PC-9 (cell line): ENCODE measurements around the gene CCDC88C. TPM values are rescaled to one million over a fixed set of nuclear protein-coding genes. Genes with fewer than 3 reads are reported as not detected.

Experiments
- BruUV-seq: library from RNA; stranded (reverse); fragments of 400-500 nt; replicated peaks from 2 replicates; lab custom pipeline; 2021; lab: Mats Ljungman, UMichigan
- CTCF ChIA-PET: fragments of 300-600 bp; sonication (Branson Sonifier 250); formaldehyde crosslinking; loops from one replicate; lab custom pipeline; 2022; ENCODE audit warnings: antibody characterized with exemption; lab: Charles Lee
- POLR2A ChIA-PET: fragments of 300-600 bp; sonication (Branson Sonifier 250); formaldehyde crosslinking; loops from one replicate; lab custom pipeline; 2022; ENCODE audit warnings: antibody characterized with exemption; ENCODE audit not compliant: unreplicated experiment; lab: Charles Lee
- DNase-seq, 2 experiments: peaks; one replicate each; pipeline versions ENCODE4 v3.0.0 to v3.0.0-alpha.2; 2015 to 2022; ENCODE audit warnings: mixed read lengths in 1 of 2
- H2AFZ ChIP-seq: fragments of 200-600 bp; sonication (generic); 2 replicates; pipeline ENCODE4 v1.8.1; 2017; ENCODE audit warnings: antibody characterized with exemption
- H3F3A ChIP-seq: fragments of 200-600 bp; sonication (generic); 2 replicates; pipeline ENCODE4 v1.8.1; 2017; ENCODE audit warnings: antibody characterized with exemption, mild to moderate bottlenecking, low read depth; ENCODE audit not compliant: insufficient read depth
- H3K27ac ChIP-seq: fragments of 200-600 bp; sonication (generic); 2 replicates; pipeline ENCODE4 v1.6.1; 2016; ENCODE audit warnings: mixed run types
- H3K27me3 ChIP-seq: fragments of 200-600 bp; sonication (generic); 2 replicates; pipeline ENCODE4 v1.6.1; 2016; ENCODE audit warnings: low read depth, mixed run types; ENCODE audit not compliant: insufficient read depth
- H3K36me3 ChIP-seq: fragments of 200-600 bp; sonication (generic); 2 replicates; pipeline ENCODE4 v1.6.1; 2016; ENCODE audit warnings: low read depth, mixed run types
- H3K4me1 ChIP-seq: fragments of 200-600 bp; sonication (generic); replicated peaks from 2 replicates; pipeline ENCODE4 v1.6.1; 2016; ENCODE audit warnings: mixed run types; ENCODE audit not compliant: insufficient read depth
- H3K4me2 ChIP-seq: fragments of 200-600 bp; sonication (generic); 2 replicates; pipeline ENCODE4 v1.6.1; 2017; ENCODE audit warnings: mixed run types
- H3K4me3 ChIP-seq: fragments of 200-600 bp; sonication (generic); 2 replicates; pipeline ENCODE4 v1.6.1; 2016; ENCODE audit warnings: mixed run types
- H3K79me2 ChIP-seq: fragments of 200-600 bp; sonication (generic); 2 replicates; pipeline ENCODE4 v1.6.1; 2017; ENCODE audit warnings: low read depth, mixed run types
- H3K9me2 ChIP-seq: fragments of 200-600 bp; sonication (generic); 2 replicates; pipeline ENCODE4 v1.8.1; 2017; ENCODE audit warnings: mild to moderate bottlenecking; ENCODE audit not compliant: insufficient read depth
- H3K9me3 ChIP-seq: fragments of 200-600 bp; sonication (generic); 2 replicates; pipeline ENCODE4 v1.8.1; 2016; ENCODE audit warnings: low read depth; ENCODE audit not compliant: insufficient read depth
- H4K20me1 ChIP-seq: fragments of 200-600 bp; sonication (generic); 2 replicates; pipeline ENCODE4 v1.8.1; 2017; ENCODE audit not compliant: insufficient read depth
- CTCF ChIP-seq: fragments of 200-600 bp; sonication (generic); conservative IDR thresholded peaks from 2 replicates; pipeline ENCODE4 v1.6.1; 2017; ENCODE audit warnings: mixed run types, antibody characterized with exemption, mild to moderate bottlenecking, moderate library complexity
- EZH2 ChIP-seq: fragments of 200-600 bp; sonication (generic); IDR thresholded peaks from 2 replicates; pipeline ENCODE4 v1.8.0; 2017; ENCODE audit warnings: antibody characterized with exemption, low read depth
- intact Hi-C: fragments of 100-400 bp; cut with micrococcal nuclease; formaldehyde crosslinking; loops from one replicate; pipeline ENCODE4 v1.10.0; 2022; ENCODE audit not compliant: unreplicated experiment
- total RNA-seq: library from RNA; stranded (reverse); gene quantifications from 2 replicates; pipeline ENCODE4 v1.2.3, GENCODE V29; 2021

The CCDC88C gene
- total RNA-seq, 1 experiment from 2014 or later = 7.4 TPM

GRCh38 chr14:91406982-91407381 is 10.6 kb downstream of the CCDC88C start:
- intact Hi-C loops = no loop called here
- no peak for DNase-seq
- H3K27me3 ChIP-seq = no peaks in the 10 kb centered on the region

GRCh38 chr14:91406451-91406850 is 11.2 kb downstream of the CCDC88C start:
- Histone ChIP-seq H3K79me2 (0 out of 2 replicates have a peak, but pooled peaks cover 8% of the 10 kb centered on the region), H4K20me1 (no peaks in the 10 kb centered on the region), H3K4me2 (no peak overlapping the region), H3K4me3 (no peak overlapping the region), H2AFZ (no peak overlapping the region), H3K4me1 (no peaks in the 10 kb centered on the region), H3K9me2 (no peaks in the 10 kb centered on the region), H3K27me3 (no peaks in the 10 kb centered on the region), H3F3A (no peaks in the 10 kb centered on the region), H3K9me3 (no peaks in the 10 kb centered on the region), H3K27ac (no peak overlapping the region), H3K36me3 (no peaks in the 10 kb centered on the region)
- intact Hi-C loops = no loop called here
- no peak for TF ChIP-seq EZH2
- no peak for TF ChIP-seq CTCF
- CTCF ChIA-PET = no interaction called here
- POLR2A ChIA-PET = no interaction called here
- BruUV-seq = no TSS peak
- DNase-seq = no peak

More at GRCh38 chr14:91406982-91407381, 10.6 kb downstream of the CCDC88C start:
- Histone ChIP-seq H4K20me1 (no peaks in the 10 kb centered on the region), H2AFZ (no peak overlapping the region), H3K9me3 (no peaks in the 10 kb centered on the region), H3K79me2 (0 out of 2 replicates have a peak, but pooled peaks cover 4% of the 10 kb centered on the region), H3K4me2 (no peak overlapping the region), H3K4me3 (no peak overlapping the region), H3K36me3 (no peaks in the 10 kb centered on the region), H3K4me1 (no peaks in the 10 kb centered on the region), H3K27ac (no peak overlapping the region), H3F3A (no peaks in the 10 kb centered on the region), H3K9me2 (no peaks in the 10 kb centered on the region)
- TF ChIP-seq EZH2 = no peak
- TF ChIP-seq CTCF = no peak
- BruUV-seq = no TSS peak
- ChIA-PET CTCF (no interaction called here), POLR2A (no interaction called here)

- no peak overlapping the region for H3K27ac ChIP-seq
- ChIA-PET CTCF (no interaction called here), POLR2A (no interaction called here)
- H2AFZ ChIP-seq = no peak overlapping the region
- no peaks in the 10 kb centered on the region for H3K27me3 ChIP-seq
- no peak overlapping the region for H3K4me3 ChIP-seq
- no peak for DNase-seq
- no peaks in the 10 kb centered on the region for H3F3A ChIP-seq
- TF ChIP-seq EZH2 (no peak), CTCF (no peak)
- no peak overlapping the region for H3K4me2 ChIP-seq
- no peaks in the 10 kb centered on the region for H3K9me2 ChIP-seq
- intact Hi-C loops = no loop called here
- no TSS peak for BruUV-seq
- no peaks in the 10 kb centered on the region for H3K36me3 ChIP-seq
- 0 out of 2 replicates have a peak, but pooled peaks cover 1% of the 10 kb centered on the region for H3K4me1 ChIP-seq
- 0 out of 2 replicates have a peak, but pooled peaks cover 8% of the 10 kb centered on the region for H3K79me2 ChIP-seq
- no peaks in the 10 kb centered on the region for H3K9me3 ChIP-seq
- no peaks in the 10 kb centered on the region for H4K20me1 ChIP-seq
Observed at GRCh38 chr14:91405724-91406435, 11.7 kb downstream of the CCDC88C start.
